HG03354 (cell line): ENCODE measurements around the gene PITX3.

ENCODE experiments used
- ATAC-seq: cut with Tn5 transposase; IDR thresholded peaks from one replicate; pipeline ENCODE4 v1.9.1; 2021; ENCODE audit warnings: mild to moderate bottlenecking; ENCODE audit not compliant: unreplicated experiment, poor library complexity, severe bottlenecking

The PITX3 gene

GRCh38 chr10:102188298-102188940, 52.9 kb downstream of the PITX3 start:
- no peak for ATAC-seq

- ATAC-seq, result no peak
Measured at GRCh38 chr10:102185811-102186527, 55.3 kb downstream of the PITX3 start.

GRCh38 chr10:102185272-102185671, 56.0 kb downstream of the PITX3 start:
- no peak for ATAC-seq

- no peak for ATAC-seq
Measured at GRCh38 chr10:102184606-102185005, 56.7 kb downstream of the PITX3 start.
